WTC11 (cell line): ENCODE data around the gene C1orf35. TPM values are rescaled to one million over a fixed set of nuclear protein-coding genes. Genes with fewer than 3 reads are reported as not detected.
A peak's percentile ranks its signal among the peaks of the same experiment; 100 is the strongest.

ENCODE experiments used
- ATAC-seq: fragments of 200-7000 bp; cut with Tn5 transposase; 2 replicates; pipeline ENCODE4 v1.10.0; 2021; ENCODE audit warnings: mild to moderate bottlenecking, moderate library complexity
- CTCF ChIA-PET: fragments of 300-600 bp; sonication (Branson Sonifier 250); formaldehyde crosslinking; loops from one replicate; lab custom pipeline; 2021; ENCODE audit warnings: antibody characterized with exemption; lab: Charles Lee
- POLR2A ChIA-PET: fragments of 350-600 bp; sonication (Branson Sonifier 250); formaldehyde crosslinking; loops from one replicate; lab custom pipeline; 2021; ENCODE audit warnings: antibody characterized with exemption; lab: Charles Lee
- DNase-seq: peaks from one replicate; pipeline ENCODE4 v3.0.0; 2021; ENCODE audit warnings: low spot score
- H3K27ac Mint-ChIP-seq: 2 replicates; pipeline ENCODE4 v1.8.0; 2021; ENCODE audit warnings: mixed read lengths
- H3K27me3 Mint-ChIP-seq: 2 replicates; pipeline ENCODE4 v1.8.0; 2021; ENCODE audit warnings: low read depth, mild to moderate bottlenecking, moderate library complexity, mixed read lengths
- H3K36me3 Mint-ChIP-seq: 2 replicates; pipeline ENCODE4 v1.8.0; 2021; ENCODE audit warnings: mixed read lengths
- H3K4me1 Mint-ChIP-seq: 2 replicates; pipeline ENCODE4 v1.8.0; 2022; ENCODE audit warnings: mixed read lengths
- H3K4me3 Mint-ChIP-seq: 2 replicates; pipeline ENCODE4 v1.8.0; 2021; ENCODE audit warnings: mild to moderate bottlenecking, moderate library complexity, mixed read lengths
- H3K9me3 Mint-ChIP-seq: 2 replicates; pipeline ENCODE4 v1.8.0; 2021; ENCODE audit warnings: mixed read lengths
- CREB1 ChIP-seq: sonication (generic); formaldehyde crosslinking; IDR thresholded peaks from 2 replicates; pipeline ENCODE4 v1.8.0; 2023; ENCODE audit warnings: mild to moderate bottlenecking, missing genetic modification reagents
- E2F5 ChIP-seq: sonication (generic); formaldehyde crosslinking; IDR thresholded peaks from 2 replicates; pipeline ENCODE4 v1.8.1; 2022; ENCODE audit warnings: mild to moderate bottlenecking, moderate library complexity, missing genetic modification reagents
- ELF4 ChIP-seq: sonication (generic); formaldehyde crosslinking; IDR thresholded peaks from 2 replicates; pipeline ENCODE4 v1.8.1; 2022; ENCODE audit warnings: low read depth, mild to moderate bottlenecking, moderate library complexity, missing genetic modification reagents
- GABPB1 ChIP-seq: sonication (generic); formaldehyde crosslinking; IDR thresholded peaks from 2 replicates; pipeline ENCODE4 v1.8.1; 2023; ENCODE audit warnings: mild to moderate bottlenecking, missing genetic modification reagents
- JUN ChIP-seq: sonication (generic); formaldehyde crosslinking; IDR thresholded peaks from 2 replicates; pipeline ENCODE4 v1.8.0; 2023; ENCODE audit warnings: mild to moderate bottlenecking, missing genetic modification reagents
- MXD4 ChIP-seq: fragments of 250-450 bp; sonication (Bioruptor Pico); IDR thresholded peaks from 2 replicates; pipeline ENCODE4 v1.8.0; 2021; ENCODE audit warnings: mild to moderate bottlenecking, moderate library complexity, borderline replicate concordance
- NFYB ChIP-seq: sonication (generic); formaldehyde crosslinking; conservative IDR thresholded peaks from 2 replicates; pipeline ENCODE4 v1.8.0; 2022; ENCODE audit warnings: low read depth, missing genetic modification reagents
- SP1 ChIP-seq: sonication (generic); formaldehyde crosslinking; conservative IDR thresholded peaks from 2 replicates; pipeline ENCODE4 v1.8.1; 2022; ENCODE audit warnings: missing genetic modification reagents
- STAT6 ChIP-seq: sonication (generic); formaldehyde crosslinking; conservative IDR thresholded peaks from 2 replicates; pipeline ENCODE4 v1.8.1; 2023; ENCODE audit warnings: mild to moderate bottlenecking, low read depth, missing genetic modification reagents, moderate library complexity
- TEAD1 ChIP-seq: sonication (generic); formaldehyde crosslinking; IDR thresholded peaks from 2 replicates; pipeline ENCODE4 v1.8.0; 2022; ENCODE audit warnings: mild to moderate bottlenecking, missing genetic modification reagents
- TEAD4 ChIP-seq: sonication (generic); formaldehyde crosslinking; IDR thresholded peaks from 2 replicates; pipeline ENCODE4 v1.8.0; 2022; ENCODE audit warnings: mild to moderate bottlenecking, missing genetic modification reagents
- ZNF121 ChIP-seq: sonication (generic); formaldehyde crosslinking; IDR thresholded peaks from 2 replicates; pipeline ENCODE4 v1.8.0; 2023; ENCODE audit warnings: missing genetic modification reagents
- ZNF232 ChIP-seq: sonication (generic); formaldehyde crosslinking; IDR thresholded peaks from 2 replicates; pipeline ENCODE4 v1.8.0; 2022; ENCODE audit warnings: mild to moderate bottlenecking, missing genetic modification reagents
- ZNF423 ChIP-seq: fragments of 250-450 bp; sonication (Bioruptor Pico); IDR thresholded peaks from 2 replicates; pipeline ENCODE4 v2.1.2; 2022; ENCODE audit warnings: mild to moderate bottlenecking, moderate library complexity
- ZNF532 ChIP-seq: fragments of 250-450 bp; sonication (Bioruptor Pico); IDR thresholded peaks from 2 replicates; pipeline ENCODE4 v1.9.0; 2021; ENCODE audit warnings: mild to moderate bottlenecking, borderline replicate concordance
- total RNA-seq: library from RNA; stranded (reverse); gene quantifications from 3 replicates; pipeline ENCODE4 v1.2.3, GENCODE V29; 2021
- TF ChIP-seq, protein P1 (sequence below): sonication (generic); formaldehyde crosslinking; IDR thresholded peaks from 2 replicates; pipeline ENCODE4 v1.8.0; 2022; ENCODE audit warnings: mild to moderate bottlenecking, missing genetic modification reagents
- TF ChIP-seq, protein P2 (sequence below): fragments of 200-600 bp; IDR thresholded peaks from 2 replicates; pipeline ENCODE4 v1.8.0; 2022; ENCODE audit warnings: antibody characterized with exemption
- TF ChIP-seq, protein P3 (sequence below): fragments of 250-450 bp; sonication (Bioruptor Pico); IDR thresholded peaks from 2 replicates; pipeline ENCODE4 v1.9.0; 2021; ENCODE audit warnings: mild to moderate bottlenecking

C1orf35 gene
- total RNA-seq, 1 experiment from 2014 or later = 33.8 TPM

DNA sequence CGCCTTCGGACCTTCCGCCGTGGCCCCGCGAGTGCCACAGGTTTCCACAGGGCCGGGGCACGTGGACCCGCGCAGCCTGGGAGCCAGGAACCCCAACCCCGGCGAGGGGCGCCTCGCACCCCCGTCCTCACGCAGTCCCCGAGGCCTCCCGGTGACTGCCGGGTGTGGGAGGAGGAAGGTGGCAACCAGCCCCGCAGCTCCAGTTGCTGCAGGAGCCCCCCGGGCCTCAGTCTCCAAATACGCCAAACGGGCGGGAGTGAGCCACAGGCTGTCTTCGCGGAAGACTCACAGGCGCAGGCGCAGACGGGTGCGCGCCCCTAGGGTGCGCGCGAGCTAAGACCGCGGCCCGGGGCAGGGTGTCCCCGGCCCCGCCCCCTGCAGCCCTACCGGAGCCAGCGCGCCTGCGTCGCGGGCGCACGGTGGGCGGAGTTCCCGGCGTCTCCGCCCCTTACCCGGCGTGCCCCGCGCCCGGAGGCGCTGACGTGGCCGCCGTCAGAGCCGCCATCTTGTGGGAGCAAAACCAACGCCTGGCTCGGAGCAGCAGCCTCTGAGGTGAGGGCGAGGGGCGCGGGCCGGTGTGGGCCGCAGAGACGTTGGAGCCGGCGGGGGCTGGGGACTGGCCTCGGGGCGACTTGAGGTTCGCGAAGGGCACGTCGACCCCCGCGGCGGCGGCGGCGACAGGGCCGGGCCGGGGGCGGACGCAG is 20.8 kb downstream of the C1orf35 start, which contains the start of gene ARF1 (continued):
- peak; percentile 62; the same call in 1 of the 2 replicates for TF ChIP-seq E2F5
- TF ChIP-seq ZNF423 (CRISPR knock-in tag) = no peak
- TF ChIP-seq TEAD1 = 0 out of 2 replicates have a peak, but pooled peaks have one; percentile 50
- no peak for TF ChIP-seq ZNF232 (CRISPR knock-in tag)
- TF ChIP-seq, protein P1, sequence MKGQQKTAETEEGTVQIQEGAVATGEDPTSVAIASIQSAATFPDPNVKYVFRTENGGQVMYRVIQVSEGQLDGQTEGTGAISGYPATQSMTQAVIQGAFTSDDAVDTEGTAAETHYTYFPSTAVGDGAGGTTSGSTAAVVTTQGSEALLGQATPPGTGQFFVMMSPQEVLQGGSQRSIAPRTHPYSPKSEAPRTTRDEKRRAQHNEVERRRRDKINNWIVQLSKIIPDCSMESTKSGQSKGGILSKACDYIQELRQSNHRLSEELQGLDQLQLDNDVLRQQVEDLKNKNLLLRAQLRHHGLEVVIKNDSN (CRISPR knock-in tag) = peak; percentile 44
- TF ChIP-seq NFYB (CRISPR knock-in tag) = no peak
- TF ChIP-seq GABPB1 (CRISPR knock-in tag) = peak; percentile 49; the same call in 1 of the 2 replicates
- TF ChIP-seq ELF4 (CRISPR knock-in tag) = no peak
- no peak for TF ChIP-seq MXD4 (CRISPR knock-in tag)
- TF ChIP-seq STAT6 = no peak
- TF ChIP-seq ZNF532 (CRISPR knock-in tag) = no peak
- TF ChIP-seq, protein P2, sequence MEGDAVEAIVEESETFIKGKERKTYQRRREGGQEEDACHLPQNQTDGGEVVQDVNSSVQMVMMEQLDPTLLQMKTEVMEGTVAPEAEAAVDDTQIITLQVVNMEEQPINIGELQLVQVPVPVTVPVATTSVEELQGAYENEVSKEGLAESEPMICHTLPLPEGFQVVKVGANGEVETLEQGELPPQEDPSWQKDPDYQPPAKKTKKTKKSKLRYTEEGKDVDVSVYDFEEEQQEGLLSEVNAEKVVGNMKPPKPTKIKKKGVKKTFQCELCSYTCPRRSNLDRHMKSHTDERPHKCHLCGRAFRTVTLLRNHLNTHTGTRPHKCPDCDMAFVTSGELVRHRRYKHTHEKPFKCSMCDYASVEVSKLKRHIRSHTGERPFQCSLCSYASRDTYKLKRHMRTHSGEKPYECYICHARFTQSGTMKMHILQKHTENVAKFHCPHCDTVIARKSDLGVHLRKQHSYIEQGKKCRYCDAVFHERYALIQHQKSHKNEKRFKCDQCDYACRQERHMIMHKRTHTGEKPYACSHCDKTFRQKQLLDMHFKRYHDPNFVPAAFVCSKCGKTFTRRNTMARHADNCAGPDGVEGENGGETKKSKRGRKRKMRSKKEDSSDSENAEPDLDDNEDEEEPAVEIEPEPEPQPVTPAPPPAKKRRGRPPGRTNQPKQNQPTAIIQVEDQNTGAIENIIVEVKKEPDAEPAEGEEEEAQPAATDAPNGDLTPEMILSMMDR = no peak
- TF ChIP-seq, all 79 proteins: peak for 17

DNA sequence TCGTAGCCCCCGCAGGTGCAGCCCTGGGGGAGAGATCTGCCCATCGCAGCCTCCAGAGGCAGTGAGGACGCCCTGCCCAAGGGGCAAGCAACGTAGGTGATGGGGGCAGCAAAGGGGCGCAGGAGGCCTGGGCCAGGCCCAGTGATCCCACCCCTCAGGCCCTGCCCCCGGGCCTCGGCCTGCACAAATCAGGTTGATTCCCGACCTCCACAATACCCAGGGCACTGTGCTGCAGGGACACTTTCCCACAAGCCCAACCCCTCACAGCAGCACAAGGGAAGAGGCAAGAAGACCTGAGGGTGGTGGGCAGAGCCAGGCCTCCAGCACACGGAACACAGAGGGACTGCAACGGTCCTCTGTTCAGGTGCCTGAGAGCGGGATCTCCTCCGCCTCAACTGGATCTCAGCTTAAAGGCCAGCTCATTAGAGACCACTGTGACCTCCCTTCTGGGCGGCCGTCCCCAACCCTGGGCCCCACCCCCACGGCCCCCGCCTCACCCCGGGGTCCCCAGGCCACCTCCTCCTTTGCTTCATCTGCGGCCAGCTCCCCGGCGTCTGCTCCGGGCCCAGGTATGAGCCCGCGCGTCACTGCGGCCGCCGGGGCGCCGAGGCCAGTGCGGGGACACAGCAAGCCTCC is 21.4 kb downstream of the C1orf35 start:
- H3K4me3 Mint-ChIP-seq = peak overlapping the region; percentile 70
- CTCF ChIA-PET = interaction anchor here (0.7 to 2.5 kb wide), 13 partner anchors 8 to 514 kb away, joined by 3 to 26 read pairs (median 4); partner anchors contain the start of gene IBA57
- peaks cover 30% of the 10 kb centered on the region for H3K4me1 Mint-ChIP-seq
- ATAC-seq (peak; percentile 44), DNase-seq (peak; percentile 42)
- H3K9me3 Mint-ChIP-seq = no peaks in the 10 kb centered on the region
- TF ChIP-seq CREB1 (CRISPR knock-in tag) = peak; percentile 51; the same call in 1 of the 2 replicates
- TF ChIP-seq JUN = no peak
- TF ChIP-seq ZNF121 (CRISPR knock-in tag) = 0 out of 2 replicates have a peak, but pooled peaks have one; percentile 17
- peak; percentile 39; the same call in 1 of the 2 replicates for TF ChIP-seq SP1 (CRISPR knock-in tag)
- TF ChIP-seq, protein P3, sequence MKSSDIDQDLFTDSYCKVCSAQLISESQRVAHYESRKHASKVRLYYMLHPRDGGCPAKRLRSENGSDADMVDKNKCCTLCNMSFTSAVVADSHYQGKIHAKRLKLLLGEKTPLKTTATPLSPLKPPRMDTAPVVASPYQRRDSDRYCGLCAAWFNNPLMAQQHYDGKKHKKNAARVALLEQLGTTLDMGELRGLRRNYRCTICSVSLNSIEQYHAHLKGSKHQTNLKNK (CRISPR knock-in tag) = no peak
- TF ChIP-seq TEAD4 (CRISPR knock-in tag) = no peak
- peaks cover 42% of the 10 kb centered on the region for H3K27me3 Mint-ChIP-seq
- peaks cover 10% of the 10 kb centered on the region for H3K36me3 Mint-ChIP-seq
- H3K27ac Mint-ChIP-seq = no peak overlapping the region
- POLR2A ChIA-PET = interaction anchor here (0.7 to 1.3 kb wide), 6 partner anchors 10 to 93 kb away, joined by 3 to 4 read pairs (median 3); partner anchors contain the start of gene IBA57
